NCI-H1436 (cell line): ENCODE data around the gene FBXO48.

Experiments used
- DNase-seq: peaks from one replicate; lab custom pipeline; 2025; lab: John Stamatoyannopoulos, UW

FBXO48 gene

GRCh38 chr2:68435615-68436014 lies 31.5 kb downstream of the FBXO48 start:
- no peak for DNase-seq

GRCh38 chr2:68434981-68435380 lies 32.1 kb downstream of the FBXO48 start:
- DNase-seq, result no peak

- no peak for DNase-seq
Observed at GRCh38 chr2:68432696-68433658, 34.1 kb downstream of the FBXO48 start.

- DNase-seq, result no peak
Observed at GRCh38 chr2:68431316-68431972, 35.6 kb downstream of the FBXO48 start.

GRCh38 chr2:68429311-68429826 lies 37.7 kb downstream of the FBXO48 start:
- no peak for DNase-seq

- no peak for DNase-seq
Observed at GRCh38 chr2:68428746-68429145, 38.3 kb downstream of the FBXO48 start.

GRCh38 chr2:68428126-68428525 lies 39.0 kb downstream of the FBXO48 start:
- no peak for DNase-seq

GRCh38 chr2:68426848-68427579 lies 40.1 kb downstream of the FBXO48 start:
- DNase-seq, result no peak

- no peak for DNase-seq
Observed at GRCh38 chr2:68426446-68426845, 40.6 kb downstream of the FBXO48 start.

- no peak for DNase-seq
Observed at GRCh38 chr2:68425503-68425902, 41.6 kb downstream of the FBXO48 start.

GRCh38 chr2:68423966-68424650 lies 43.0 kb downstream of the FBXO48 start:
- no peak for DNase-seq

- DNase-seq, result no peak
Observed at GRCh38 chr2:68420254-68420910, 46.7 kb downstream of the FBXO48 start.

- no peak for DNase-seq
Observed at GRCh38 chr2:68418855-68419254, 48.2 kb downstream of the FBXO48 start.

- no peak for DNase-seq
Observed at GRCh38 chr2:68418419-68418818, 48.7 kb downstream of the FBXO48 start.

GRCh38 chr2:68417926-68418325 lies 49.2 kb downstream of the FBXO48 start:
- no peak for DNase-seq

- no peak for DNase-seq
Observed at GRCh38 chr2:68416081-68416675, 50.9 kb downstream of the FBXO48 start.

GRCh38 chr2:68415521-68415920 lies 51.6 kb downstream of the FBXO48 start:
- DNase-seq, result no peak

GRCh38 chr2:68414876-68415275 lies 52.2 kb downstream of the FBXO48 start:
- DNase-seq, result no peak

- DNase-seq, result no peak
Observed at GRCh38 chr2:68414452-68414851, 52.6 kb downstream of the FBXO48 start.

- DNase-seq, result no peak
Observed at GRCh38 chr2:68413466-68413865, 53.6 kb downstream of the FBXO48 start.
